DOHH2 (cell line): ENCODE results near the gene DPEP3.

Experiments used
- H3F3A ChIP-seq: fragments of 200-600 bp; sonication (generic), shearing (Covaris generic); 2 replicates; pipeline ENCODE4 v1.6.0; 2016; ENCODE audit warnings: antibody characterized with exemption, mild to moderate bottlenecking; ENCODE audit not compliant: control insufficient read depth, insufficient read depth
- H3K27ac ChIP-seq: fragments of 200-600 bp; sonication (generic); 2 replicates; pipeline ENCODE4 v1.5.1; 2014; ENCODE audit warnings: low read depth, mild to moderate bottlenecking, low read length, moderate library complexity
- H3K27me3 ChIP-seq: fragments of 200-600 bp; sonication (generic); 2 replicates; pipeline ENCODE4 v1.6.1; 2014; ENCODE audit warnings: mild to moderate bottlenecking, low read length, mixed read lengths; ENCODE audit not compliant: control insufficient read depth
- H3K36me3 ChIP-seq: fragments of 200-600 bp; sonication (generic); 2 replicates; pipeline ENCODE4 v1.6.1; 2014; ENCODE audit warnings: mild to moderate bottlenecking, low read length, moderate library complexity, mixed read lengths; ENCODE audit not compliant: control insufficient read depth
- H3K4me1 ChIP-seq: fragments of 200-600 bp; sonication (generic); 2 replicates; pipeline ENCODE4 v1.6.1; 2014; ENCODE audit warnings: mild to moderate bottlenecking, low read length, mixed read lengths; ENCODE audit not compliant: control insufficient read depth
- H3K4me2 ChIP-seq: fragments of 200-600 bp; sonication (generic); 2 replicates; pipeline ENCODE4 v1.6.0; 2014; ENCODE audit warnings: mild to moderate bottlenecking, low read length, moderate library complexity
- H3K4me3 ChIP-seq: fragments of 200-600 bp; sonication (generic); 2 replicates; pipeline ENCODE4 v1.5.1; 2014; ENCODE audit warnings: mild to moderate bottlenecking, low read length, mixed read lengths
- H3K79me2 ChIP-seq: fragments of 200-600 bp; sonication (generic); 2 replicates; pipeline ENCODE4 v1.6.1; 2014; ENCODE audit warnings: mild to moderate bottlenecking, low read length, mixed read lengths; ENCODE audit not compliant: control insufficient read depth
- H3K9me2 ChIP-seq: fragments of 200-600 bp; sonication (generic); replicated peaks from 2 replicates; pipeline ENCODE4 v1.6.1; 2014; ENCODE audit warnings: mild to moderate bottlenecking, low read length, mixed read lengths; ENCODE audit not compliant: control insufficient read depth
- H3K9me3 ChIP-seq: fragments of 200-600 bp; sonication (generic); 2 replicates; pipeline ENCODE4 v1.6.1; 2014; ENCODE audit warnings: antibody characterized with exemption, low read length, mixed read lengths; ENCODE audit not compliant: control insufficient read depth, insufficient read depth
- H4K20me1 ChIP-seq: fragments of 200-600 bp; sonication (generic); 2 replicates; pipeline ENCODE4 v1.6.0; 2014; ENCODE audit warnings: low read depth, mild to moderate bottlenecking, antibody characterized with exemption, low read length, moderate library complexity; ENCODE audit not compliant: control insufficient read depth, insufficient read depth
- EZH2phosphoT487 ChIP-seq: fragments of 200-600 bp; sonication (generic); IDR thresholded peaks from 2 replicates; pipeline ENCODE4 v1.6.1; 2017; ENCODE audit warnings: borderline replicate concordance, mild to moderate bottlenecking, antibody characterized with exemption, low read length, moderate library complexity, mixed read lengths
- TF ChIP-seq, protein P1 (sequence below): fragments of 200-600 bp; sonication (generic); IDR thresholded peaks from one replicate; pipeline ENCODE4 v1.5.1; 2014; ENCODE audit warnings: antibody characterized with exemption, mild to moderate bottlenecking, low read depth, low read length; ENCODE audit not compliant: poor library complexity, severe bottlenecking

Gene DPEP3

DNA sequence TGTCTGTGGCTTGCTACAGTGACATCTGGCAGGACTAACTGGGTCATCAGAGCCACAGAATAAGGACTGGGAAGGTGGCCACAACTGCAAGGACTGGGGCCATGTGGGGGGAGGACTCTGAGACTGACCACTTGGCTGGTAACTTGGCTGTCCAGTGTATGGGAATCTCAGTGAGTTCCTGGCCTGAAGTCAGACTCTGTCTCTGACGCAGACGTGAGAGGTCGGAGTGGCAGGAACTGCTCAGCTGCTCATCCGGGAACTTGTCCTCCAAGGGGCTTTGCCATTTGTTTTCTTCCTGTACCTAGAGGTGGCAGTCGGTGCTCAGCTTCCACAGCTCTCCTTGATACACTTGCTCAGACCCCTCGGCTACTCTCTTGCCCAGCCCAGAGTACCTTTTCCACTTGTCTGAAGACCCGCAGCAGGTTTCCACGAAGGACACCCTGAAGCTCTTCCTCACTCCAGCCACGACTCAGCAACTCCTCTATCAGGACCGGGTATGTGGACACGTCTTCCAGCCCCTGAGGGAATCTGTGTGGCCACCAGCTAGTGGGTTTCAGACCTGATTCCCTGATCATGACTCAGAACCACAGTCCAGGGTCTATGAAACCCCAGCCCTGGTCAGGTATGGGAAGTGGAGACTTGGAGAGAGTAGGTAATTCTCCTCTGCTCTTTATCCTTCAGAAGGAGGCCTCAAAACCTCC lies 7.3 kb upstream of the DPEP3 start:
- Histone ChIP-seq H3K79me2 (no peaks in the 10 kb centered on the region), H3K27me3 (no peaks in the 10 kb centered on the region), H3K4me1 (peaks cover 27% of the 10 kb centered on the region), H3K9me3 (no peaks in the 10 kb centered on the region), H3F3A (no peaks in the 10 kb centered on the region), H3K36me3 (no peaks in the 10 kb centered on the region), H3K27ac (no peak overlapping the region), H4K20me1 (no peaks in the 10 kb centered on the region), H3K4me2 (no peak overlapping the region), H3K9me2 (no peaks in the 10 kb centered on the region), H3K4me3 (no peak overlapping the region)
- no peak for TF ChIP-seq EZH2phosphoT487
- TF ChIP-seq, protein P1, sequence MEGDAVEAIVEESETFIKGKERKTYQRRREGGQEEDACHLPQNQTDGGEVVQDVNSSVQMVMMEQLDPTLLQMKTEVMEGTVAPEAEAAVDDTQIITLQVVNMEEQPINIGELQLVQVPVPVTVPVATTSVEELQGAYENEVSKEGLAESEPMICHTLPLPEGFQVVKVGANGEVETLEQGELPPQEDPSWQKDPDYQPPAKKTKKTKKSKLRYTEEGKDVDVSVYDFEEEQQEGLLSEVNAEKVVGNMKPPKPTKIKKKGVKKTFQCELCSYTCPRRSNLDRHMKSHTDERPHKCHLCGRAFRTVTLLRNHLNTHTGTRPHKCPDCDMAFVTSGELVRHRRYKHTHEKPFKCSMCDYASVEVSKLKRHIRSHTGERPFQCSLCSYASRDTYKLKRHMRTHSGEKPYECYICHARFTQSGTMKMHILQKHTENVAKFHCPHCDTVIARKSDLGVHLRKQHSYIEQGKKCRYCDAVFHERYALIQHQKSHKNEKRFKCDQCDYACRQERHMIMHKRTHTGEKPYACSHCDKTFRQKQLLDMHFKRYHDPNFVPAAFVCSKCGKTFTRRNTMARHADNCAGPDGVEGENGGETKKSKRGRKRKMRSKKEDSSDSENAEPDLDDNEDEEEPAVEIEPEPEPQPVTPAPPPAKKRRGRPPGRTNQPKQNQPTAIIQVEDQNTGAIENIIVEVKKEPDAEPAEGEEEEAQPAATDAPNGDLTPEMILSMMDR, result no peak

DNA sequence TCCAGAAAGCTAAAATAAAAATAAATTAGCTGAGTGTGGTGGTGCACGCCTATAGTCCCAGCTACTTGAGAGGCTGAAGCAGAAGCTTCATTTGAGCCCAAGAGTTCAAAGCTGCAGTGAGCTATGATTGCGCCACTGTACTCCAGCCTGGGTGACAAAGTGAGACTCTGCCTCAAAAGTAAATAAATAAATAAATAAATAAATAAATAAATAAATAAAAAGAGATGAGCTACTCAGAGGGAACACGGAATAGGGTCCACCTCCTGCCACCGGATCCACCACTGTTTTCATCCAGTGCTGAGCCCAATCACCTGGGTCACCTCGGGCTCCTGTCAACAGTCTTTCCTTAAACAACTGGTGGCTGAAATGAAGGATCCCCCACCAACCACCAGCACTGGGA lies 6.7 kb upstream of the DPEP3 start:
- no peaks in the 10 kb centered on the region for H3K9me2 ChIP-seq
- H3K4me1 ChIP-seq, result peaks cover 24% of the 10 kb centered on the region
- H3K4me3 ChIP-seq, result no peak overlapping the region
- H3K36me3 ChIP-seq, result no peaks in the 10 kb centered on the region
- no peak overlapping the region for H3K4me2 ChIP-seq
- TF ChIP-seq, protein P1, result no peak
- no peak for TF ChIP-seq EZH2phosphoT487
- H4K20me1 ChIP-seq, result no peaks in the 10 kb centered on the region
- H3F3A ChIP-seq, result no peaks in the 10 kb centered on the region
- H3K27ac ChIP-seq, result no peak overlapping the region
- H3K9me3 ChIP-seq, result no peaks in the 10 kb centered on the region
- H3K27me3 ChIP-seq, result no peaks in the 10 kb centered on the region
- H3K79me2 ChIP-seq, result no peaks in the 10 kb centered on the region

DNA sequence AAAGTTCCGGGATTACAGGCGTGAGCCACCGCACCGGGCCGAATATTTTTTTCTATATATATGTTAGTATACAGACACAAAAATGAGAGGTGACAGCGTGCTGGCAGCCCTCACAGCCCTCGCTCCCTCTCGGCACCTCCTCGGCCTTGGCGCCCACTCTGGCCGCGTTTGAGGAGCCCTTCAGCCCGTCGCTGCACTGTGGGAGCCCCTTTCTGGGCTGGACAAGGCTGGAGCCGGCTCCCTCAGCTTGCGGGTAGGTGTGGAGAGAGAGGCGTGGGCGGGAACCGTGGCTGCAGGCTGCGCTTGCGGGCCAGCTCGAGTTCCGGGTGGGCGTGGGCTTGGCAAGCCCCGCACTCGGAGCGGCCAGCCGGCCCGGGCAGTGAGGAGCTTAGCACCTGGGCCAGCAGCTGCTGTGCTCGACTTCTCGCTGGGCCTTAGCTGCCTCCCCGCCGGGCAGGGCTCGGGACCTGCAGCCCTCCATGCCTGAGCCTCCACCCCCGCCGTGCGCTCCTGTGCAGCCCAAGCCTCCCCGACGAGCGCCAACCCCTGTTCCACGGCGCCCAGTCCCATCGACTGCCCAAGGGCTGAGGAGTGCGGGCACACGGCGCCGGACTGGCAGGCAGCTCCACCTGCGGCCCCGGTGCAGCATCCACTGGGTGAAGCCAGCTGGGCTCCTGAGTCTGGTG lies 1.9 kb upstream of the DPEP3 start:
- Histone ChIP-seq H3K27me3 (peaks cover 3% of the 10 kb centered on the region; the same call in 1 of the 2 replicates), H4K20me1 (no peaks in the 10 kb centered on the region), H3K27ac (no peak overlapping the region), H3K9me2 (no peaks in the 10 kb centered on the region), H3K4me2 (no peak overlapping the region), H3K9me3 (no peaks in the 10 kb centered on the region), H3K4me3 (no peak overlapping the region), H3F3A (no peaks in the 10 kb centered on the region), H3K79me2 (no peaks in the 10 kb centered on the region), H3K4me1 (peaks cover 24% of the 10 kb centered on the region), H3K36me3 (no peaks in the 10 kb centered on the region)
- TF ChIP-seq EZH2phosphoT487, result no peak
- TF ChIP-seq, protein P1, result no peak
